Stimulated activated CD8-positive, alpha-beta memory T cell treated with anti-CD3 and anti-CD28 coated beads, Interleukin-2, amount 100 ng/mL, for 48 hours (primary cell): ENCODE data around the gene PLCH1.

Experiments used
- DNase-seq, 2 donors: peaks; one replicate each; pipeline ENCODE4 v3.0.0-alpha.2; 2020; ENCODE audit warnings: low read depth in 2 of 2

PLCH1 gene, protein sequence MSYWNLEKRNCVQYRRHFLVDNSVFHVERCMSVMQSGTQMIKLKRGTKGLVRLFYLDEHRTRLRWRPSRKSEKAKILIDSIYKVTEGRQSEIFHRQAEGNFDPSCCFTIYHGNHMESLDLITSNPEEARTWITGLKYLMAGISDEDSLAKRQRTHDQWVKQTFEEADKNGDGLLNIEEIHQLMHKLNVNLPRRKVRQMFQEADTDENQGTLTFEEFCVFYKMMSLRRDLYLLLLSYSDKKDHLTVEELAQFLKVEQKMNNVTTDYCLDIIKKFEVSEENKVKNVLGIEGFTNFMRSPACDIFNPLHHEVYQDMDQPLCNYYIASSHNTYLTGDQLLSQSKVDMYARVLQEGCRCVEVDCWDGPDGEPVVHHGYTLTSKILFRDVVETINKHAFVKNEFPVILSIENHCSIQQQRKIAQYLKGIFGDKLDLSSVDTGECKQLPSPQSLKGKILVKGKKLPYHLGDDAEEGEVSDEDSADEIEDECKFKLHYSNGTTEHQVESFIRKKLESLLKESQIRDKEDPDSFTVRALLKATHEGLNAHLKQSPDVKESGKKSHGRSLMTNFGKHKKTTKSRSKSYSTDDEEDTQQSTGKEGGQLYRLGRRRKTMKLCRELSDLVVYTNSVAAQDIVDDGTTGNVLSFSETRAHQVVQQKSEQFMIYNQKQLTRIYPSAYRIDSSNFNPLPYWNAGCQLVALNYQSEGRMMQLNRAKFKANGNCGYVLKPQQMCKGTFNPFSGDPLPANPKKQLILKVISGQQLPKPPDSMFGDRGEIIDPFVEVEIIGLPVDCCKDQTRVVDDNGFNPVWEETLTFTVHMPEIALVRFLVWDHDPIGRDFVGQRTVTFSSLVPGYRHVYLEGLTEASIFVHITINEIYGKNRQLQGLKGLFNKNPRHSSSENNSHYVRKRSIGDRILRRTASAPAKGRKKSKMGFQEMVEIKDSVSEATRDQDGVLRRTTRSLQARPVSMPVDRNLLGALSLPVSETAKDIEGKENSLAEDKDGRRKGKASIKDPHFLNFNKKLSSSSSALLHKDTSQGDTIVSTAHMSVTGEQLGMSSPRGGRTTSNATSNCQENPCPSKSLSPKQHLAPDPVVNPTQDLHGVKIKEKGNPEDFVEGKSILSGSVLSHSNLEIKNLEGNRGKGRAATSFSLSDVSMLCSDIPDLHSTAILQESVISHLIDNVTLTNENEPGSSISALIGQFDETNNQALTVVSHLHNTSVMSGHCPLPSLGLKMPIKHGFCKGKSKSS (N-terminal part only)

DNA sequence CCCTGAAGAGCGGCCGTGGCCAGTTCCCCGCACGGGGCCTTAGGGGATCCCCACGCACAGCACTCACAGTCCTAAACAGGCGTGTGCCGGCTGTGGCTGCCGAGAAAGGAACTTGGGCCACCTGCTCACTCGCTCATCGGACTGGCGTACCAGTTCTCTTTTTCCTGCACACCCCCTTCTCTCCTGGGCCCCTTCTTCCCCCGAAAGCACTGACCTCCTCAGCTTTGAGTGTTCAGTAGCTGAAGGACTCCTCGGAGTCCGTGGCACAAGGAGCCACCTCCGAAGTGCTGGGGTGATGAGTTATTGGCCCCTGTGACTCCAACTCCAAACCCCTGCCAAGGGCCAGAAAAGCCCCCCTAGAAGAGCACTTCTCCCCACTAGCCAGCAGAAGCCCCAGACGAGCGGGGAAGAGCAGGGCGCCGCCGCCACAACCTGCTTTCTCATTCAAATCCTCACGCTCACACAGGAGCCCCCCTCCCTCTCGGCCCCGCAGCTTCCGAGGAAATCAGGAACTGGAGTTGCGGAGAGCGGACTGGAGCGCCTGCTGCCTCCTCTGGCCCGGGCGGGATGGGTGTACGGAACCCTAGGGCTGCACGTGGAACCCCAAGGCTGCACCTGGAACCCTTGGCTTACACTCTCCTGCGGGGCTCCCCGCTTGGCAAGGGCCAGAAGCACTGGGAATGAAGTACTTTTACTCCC is at the start of gene PLCH1:
TSS of gene PLCH1 (minus strand) at position 446 of the 699 bp plus-strand sequence. CDS start 40,847 bp downstream, outside the sequence.
- peak; percentile 7 to 30 for DNase-seq

DNA sequence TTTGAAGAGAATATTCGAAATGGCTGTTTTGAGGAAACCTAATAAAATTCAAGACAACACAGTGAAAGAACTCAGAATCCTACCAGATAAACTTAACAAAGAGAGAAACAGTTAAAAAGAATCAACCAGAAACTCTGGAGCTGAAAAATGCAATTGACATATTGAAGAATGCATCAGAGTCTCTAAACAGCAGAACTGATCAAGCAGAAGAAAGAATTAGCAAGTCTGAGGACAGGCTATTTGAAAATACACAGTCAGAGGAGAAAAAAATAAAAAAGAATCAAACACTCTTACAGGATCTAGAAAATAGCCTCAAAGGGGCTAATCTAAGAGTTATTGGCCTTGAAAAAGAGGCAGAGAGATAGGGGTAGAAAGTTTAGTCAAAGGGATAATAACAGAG is 47.7 kb upstream of the PLCH1 start:
- DNase-seq, result no peak

DNA sequence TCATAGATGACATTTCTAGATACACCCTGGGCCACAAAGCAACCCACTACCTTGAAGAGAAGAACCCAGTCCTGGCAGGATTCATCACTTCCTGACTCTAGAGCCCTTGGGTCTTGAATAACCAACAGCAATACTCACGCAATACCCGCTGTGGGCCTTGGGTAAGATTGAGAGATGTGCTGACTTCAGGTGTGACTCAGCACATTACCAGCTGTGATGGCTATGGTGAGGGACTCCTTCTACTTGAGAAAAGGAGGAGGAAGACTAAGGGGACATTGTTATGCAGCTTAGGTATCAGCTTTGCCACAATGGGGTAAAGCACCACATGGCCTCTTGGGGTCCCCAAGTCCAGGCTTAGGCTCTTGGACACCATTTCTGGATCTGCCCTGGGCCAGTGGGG is 46.3 kb upstream of the PLCH1 start:
- DNase-seq, result no peak

DNA sequence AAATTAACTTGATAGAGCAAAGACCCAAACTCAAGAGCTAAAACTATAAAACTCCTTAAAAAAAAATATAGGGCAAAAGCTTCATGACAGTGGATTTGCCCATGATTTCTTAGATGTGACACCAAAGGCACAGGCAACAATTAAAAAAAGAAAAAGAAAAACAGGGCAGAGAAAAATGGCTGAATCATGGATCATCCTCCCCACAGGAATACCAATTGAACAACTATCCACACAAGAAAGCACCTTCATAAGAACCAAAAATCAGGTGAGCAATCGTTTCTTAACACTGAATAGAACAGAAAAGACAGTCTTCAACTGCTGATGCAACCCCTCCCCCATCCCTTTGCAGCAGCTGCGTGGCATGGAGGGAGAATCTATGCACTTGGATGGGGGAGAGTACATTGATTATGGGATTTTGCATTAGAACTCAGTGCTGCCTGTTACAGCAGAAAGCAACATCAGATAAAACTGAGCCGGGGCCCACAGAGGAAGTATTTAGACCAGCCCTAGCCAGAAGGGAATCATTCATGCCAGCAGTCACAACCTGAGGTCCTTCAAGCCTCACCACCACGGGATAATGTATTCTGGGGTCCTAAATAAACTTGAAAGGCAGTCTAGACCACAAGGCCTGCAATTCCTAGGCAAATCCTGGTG is 45.5 kb upstream of the PLCH1 start:
- no peak for DNase-seq

DNA sequence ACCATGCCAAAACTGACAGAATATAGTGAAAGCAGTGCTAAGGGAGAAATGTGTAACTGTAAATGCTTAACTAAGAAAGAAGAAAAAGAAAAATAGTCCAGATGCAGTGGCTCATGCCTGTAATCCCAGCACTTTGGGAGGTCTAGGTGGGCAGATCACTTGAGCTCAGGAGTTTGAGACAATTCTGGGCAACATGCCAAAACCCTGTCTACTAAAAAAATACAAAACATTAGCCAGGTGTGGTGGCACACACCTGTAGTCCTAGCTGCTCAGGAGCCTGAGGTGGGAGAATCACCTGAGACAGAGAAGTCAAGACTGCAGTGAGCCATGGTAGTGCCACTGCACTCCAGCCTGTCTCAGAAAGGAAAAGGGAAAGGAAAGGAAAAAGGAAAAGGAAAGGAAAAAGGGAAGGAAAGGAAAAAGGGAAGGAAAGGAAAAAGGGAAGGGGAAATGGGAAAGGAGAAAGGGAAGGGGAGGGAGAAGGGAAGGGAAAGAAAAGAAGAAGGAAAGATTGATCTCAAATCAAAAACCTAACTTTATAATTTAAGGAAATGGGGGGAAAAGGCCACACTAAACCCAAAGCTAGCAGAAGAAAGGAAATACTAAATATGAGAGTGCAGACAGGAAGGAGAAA is 40.9 kb upstream of the PLCH1 start:
- no peak for DNase-seq

DNA sequence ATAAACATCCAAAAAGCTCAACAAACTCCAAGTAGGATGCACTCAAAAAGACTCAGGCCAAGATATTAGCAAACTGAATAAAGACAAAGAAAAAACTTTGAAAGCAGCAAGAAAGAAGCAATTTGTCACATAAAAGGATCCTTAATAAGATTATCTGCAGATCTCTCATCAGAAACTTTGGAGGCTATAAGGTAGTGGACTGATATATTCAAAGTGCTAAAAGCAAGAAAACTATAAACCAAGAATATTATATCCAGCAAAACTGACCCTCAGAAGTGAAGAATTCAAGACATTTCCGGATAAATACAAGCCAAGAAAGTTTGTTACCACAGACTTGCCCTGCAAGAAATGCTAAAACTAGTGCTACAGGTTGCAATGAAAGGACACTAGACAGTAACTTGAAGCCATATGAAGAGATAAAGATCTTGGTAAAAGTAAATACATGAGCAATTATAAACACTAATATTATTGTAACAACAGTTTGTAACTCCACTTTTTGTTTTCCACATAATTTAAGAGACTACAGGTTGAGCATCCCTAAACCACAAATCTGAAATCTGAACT is 37.6 kb upstream of the PLCH1 start:
- no peak for DNase-seq

DNA sequence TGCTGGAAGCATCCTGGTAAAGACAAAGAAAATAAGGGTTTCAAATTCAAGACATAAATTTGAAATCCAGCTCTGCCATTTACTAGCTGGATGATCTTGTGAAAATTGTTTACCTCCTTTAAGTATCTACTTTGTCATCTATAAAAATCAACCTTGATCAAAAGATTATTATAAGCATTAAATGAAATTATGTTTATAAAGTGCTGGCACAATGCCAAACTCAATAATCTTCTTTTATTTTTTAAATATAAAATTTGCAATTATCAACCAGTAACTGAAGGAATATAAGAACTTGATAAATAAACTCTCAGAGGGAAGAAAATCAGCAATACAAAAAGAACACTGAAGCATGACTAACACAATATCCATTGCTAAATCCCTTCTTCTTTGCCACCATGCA is 35.4 kb upstream of the PLCH1 start:
- no peak for DNase-seq

DNA sequence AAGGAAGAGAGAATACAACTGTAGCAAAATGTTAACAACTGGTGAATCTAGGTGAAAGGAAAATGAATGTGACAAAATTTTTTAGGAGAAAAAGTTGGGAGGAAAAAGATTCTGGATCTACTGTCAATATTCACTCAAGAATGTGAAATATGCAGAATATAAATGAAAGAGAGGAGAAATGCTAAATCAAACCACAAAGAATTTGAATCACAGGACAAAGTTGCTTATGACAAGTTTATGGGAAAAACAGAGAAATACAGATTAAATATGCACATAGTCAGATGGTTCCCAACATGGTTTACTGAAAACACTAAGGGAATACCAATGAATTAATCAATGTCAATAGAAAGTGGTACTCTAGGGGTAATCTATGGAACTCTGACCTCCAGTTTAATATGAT is 33.6 kb upstream of the PLCH1 start:
- no peak for DNase-seq

DNA sequence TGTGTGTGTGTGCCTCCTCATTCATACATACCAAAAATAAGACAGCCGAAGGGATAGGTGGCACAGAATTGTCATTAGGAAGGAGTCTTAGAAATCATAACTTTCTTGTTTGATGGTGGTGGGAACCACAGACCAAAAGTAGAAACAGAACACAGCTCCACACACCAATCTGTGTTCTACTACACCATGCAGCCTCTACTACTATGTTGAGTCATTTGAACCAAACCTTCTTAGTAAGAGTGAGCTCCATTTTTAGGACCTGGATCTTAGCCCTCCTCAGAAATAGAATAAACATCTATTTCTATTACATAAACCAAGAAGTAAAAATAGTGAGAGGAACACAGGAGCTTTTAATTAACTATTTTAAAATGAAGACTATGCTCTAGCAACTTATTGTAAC is 27.9 kb upstream of the PLCH1 start:
- no peak for DNase-seq

DNA sequence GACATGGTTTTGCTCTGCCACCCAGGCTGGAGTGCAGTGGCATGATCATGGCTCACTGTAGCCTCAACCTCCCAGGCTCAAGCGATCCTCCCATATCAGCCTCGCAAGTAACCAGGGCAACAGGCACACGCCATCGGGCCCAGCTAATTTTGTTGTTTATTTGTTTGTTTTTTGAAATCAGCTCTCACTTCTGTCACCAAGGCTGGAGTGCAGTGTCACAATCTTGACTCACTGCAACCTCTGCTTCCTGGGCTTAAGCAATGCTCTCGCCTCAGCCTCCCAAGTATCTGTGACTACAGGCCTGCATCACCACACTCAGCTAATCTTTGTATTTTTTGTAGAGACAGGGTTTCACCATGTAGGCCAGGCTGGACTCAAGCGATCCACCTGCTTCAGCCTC is 26.3 kb upstream of the PLCH1 start:
- no peak for DNase-seq

DNA sequence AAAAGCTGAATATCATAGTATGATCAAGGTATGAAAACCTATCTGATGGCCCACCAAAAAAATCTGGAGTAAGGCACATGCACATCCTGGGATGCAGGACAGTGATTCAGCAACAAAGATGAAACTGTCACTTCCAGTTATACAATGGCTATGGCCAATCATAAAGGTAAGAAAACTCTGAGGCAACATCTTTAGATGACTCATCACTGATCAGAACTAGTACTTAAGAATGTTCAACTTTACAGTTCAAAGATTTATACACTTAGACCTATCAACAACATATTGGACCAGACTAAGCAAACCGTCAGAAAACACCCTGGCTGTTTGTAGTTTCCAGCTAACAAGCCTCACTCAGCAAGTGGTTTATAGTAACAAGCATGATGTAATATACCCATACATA is 21.3 kb upstream of the PLCH1 start:
- DNase-seq, result no peak

DNA sequence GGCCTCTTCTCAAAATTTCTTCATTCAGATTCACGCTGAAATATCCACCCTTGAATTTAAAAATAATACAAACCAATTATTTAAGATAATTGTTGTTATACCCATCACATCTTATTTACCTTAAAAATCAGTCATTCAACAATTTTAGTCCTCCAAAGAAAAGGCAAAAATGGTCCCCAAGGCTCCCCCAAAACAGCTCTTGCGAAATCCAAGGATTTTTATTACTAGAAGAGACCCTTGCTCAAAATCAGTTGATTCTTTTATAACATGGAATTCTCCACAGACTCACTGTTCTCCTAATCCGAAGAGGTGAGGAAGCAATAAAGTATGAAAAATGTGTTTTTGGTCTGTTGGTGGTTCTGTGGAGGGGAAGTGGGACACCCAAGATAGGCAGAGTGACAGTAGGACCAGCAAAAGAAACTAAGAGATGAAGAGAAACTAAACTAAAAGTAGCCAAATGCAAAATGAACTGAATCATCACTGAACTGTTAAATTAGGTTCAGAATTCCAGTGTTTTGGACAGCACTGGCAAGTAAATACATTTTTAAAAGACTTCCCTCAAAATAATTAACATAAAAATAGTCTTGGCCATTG is 19.1 kb upstream of the PLCH1 start:
- DNase-seq, result no peak

DNA sequence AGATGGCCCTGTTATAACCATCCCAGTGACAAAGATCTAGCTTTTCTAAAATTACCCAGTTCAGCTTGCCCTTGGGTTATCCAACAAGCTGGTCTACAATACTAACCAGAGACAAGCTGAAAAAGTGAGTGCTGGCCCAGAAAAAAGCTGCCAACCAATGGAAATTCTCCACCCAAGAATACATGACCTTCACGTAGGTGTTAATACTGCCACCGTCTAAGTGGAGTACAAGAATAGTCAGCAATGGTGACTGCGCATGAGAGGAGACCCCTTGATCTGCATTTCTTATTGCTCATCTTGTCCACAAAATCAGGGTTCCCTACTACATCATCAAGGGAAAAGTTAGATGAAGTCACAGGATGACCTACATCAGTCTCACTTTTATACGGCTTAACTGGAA is 15.8 kb upstream of the PLCH1 start:
- no peak for DNase-seq

DNA sequence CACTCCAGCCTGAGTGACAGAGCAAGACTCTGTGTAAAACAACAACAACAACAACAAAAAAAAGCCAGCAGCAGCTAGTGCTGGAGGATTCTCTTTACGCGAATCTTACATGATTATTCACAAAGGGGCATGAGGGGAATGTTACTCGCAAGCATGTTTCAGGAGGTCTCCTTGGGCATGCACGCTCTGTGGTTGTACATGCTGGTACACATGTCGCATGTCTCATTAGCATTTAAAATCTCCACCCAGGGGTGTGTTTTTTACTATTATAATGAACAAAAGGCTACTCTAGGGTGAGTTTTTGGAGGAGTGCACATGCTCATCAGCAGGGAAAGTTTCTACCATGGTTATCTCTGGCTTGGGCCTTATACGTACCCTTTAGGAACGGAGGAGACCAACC is 12.7 kb upstream of the PLCH1 start:
- DNase-seq, result no peak

DNA sequence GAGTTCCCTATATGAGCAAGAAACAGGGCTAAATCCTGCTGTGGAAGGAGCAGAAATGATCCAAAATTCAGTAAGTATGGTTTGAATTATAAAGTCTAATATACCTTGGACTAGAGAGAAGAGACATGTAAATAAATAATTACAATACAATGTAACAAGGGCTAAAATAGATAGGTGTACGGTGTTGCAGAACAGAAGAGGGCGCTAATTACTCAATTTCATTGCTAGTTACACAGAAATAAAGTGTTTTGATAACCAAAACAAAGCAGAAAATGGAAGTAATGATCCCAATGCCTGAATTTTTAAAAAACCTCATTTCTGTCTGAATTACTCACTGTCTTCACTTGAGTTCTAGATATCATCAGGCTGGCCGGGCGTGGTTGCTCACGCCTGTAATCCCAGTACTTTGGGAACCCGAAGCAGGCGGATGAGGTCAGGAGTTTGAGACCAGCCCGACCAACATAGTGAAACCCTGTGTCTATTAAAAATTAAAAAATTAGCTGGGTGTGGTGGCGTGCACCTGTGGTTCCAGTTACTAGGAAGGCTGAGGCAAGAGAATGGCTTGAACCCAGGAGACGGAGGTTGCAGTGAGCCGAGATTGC is 8.3 kb upstream of the PLCH1 start:
- DNase-seq, result no peak

DNA sequence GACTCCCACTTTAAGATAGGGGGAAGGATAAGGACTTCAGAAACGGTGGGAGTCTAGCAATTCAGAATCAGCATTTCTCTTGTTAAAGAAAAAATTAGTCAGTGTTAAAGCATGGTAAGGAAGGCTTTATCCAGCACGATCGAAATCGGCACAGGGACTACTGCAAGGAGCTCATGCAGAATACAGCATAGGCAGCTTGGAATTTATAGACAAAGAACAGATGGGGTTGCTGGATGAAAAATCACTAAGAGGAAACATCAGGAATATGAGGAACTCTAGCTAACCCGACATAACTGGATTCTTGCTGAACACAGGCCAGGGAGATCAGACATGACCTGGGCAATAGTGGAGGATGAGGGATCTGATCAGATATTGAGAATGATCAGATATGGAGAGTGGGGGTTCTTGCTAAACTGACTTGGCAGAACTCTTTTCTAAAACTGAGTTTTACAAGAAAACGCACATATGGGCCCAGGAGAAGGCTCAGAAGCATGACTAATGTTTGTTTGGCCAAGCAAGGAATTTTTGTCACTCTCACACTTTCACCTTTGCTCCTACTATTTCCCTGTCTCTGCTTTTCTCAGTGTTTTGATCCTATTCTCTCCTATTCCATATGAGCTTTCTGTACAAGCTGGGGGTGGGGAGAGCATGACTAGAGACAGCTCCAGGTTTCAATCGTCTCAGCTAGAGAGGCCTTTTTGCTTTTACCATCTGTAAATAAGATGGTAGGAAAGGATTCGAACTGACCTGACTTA is 3.9 kb upstream of the PLCH1 start:
- DNase-seq, result no peak

DNA sequence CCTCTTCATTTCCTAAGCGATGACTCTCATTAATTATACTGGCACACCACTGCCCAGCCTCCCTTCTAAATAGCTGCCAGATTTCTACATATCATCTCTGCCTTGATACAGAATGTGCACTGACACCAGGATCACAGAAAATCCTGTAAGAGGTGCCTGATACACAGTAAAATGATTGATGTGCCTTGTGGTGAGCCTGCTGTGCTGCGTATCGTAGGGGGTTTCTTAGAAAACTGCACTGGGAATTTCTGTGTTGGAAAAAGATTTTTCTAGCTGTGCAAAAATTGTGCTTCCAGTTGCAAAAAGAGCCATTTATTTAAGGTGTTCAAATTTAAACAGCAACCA is 3.0 kb upstream of the PLCH1 start:
- DNase-seq, result no peak

DNA sequence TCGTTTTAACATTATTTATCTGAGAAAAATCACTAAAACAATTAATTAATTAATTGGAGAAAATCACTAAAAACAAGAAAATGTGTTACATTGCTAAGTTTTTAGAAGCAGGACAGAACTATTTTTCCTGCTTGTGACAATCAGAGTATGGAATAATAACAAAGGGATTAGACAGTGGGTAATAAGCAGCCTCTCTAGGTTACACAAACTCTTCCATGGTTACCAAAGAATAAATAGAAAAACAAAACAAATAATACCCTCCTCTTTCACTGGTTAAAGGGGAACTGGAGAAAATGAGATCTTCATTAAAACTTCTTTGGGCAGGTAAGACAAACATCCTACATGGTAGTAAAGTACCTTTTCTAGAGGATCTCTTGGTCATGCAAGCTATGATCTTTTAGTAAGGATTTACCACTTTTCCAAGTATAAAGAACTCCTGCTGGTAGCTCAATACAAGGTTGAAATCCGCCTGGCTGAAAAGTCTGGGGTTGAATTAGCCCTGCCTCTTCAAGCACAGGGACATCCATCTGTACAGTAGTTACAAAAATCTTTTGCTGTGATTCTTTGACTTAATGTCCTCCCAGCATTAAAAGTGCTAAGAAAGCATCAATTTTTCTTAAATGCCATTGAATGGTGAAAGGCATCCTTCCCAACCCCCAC is 2.5 kb upstream of the PLCH1 start:
- no peak for DNase-seq
